8988T (cell line): ENCODE results near the gene SLC30A1.
"Not testable (repeated sequence)": the region's sequence is repeated elsewhere in the genome, so short reads cannot be mapped to it uniquely, and the experiment has no call there.

Experiments
- DNase-seq: peaks from one replicate; pipeline ENCODE4 v3.0.0; 2011

Gene SLC30A1

DNA sequence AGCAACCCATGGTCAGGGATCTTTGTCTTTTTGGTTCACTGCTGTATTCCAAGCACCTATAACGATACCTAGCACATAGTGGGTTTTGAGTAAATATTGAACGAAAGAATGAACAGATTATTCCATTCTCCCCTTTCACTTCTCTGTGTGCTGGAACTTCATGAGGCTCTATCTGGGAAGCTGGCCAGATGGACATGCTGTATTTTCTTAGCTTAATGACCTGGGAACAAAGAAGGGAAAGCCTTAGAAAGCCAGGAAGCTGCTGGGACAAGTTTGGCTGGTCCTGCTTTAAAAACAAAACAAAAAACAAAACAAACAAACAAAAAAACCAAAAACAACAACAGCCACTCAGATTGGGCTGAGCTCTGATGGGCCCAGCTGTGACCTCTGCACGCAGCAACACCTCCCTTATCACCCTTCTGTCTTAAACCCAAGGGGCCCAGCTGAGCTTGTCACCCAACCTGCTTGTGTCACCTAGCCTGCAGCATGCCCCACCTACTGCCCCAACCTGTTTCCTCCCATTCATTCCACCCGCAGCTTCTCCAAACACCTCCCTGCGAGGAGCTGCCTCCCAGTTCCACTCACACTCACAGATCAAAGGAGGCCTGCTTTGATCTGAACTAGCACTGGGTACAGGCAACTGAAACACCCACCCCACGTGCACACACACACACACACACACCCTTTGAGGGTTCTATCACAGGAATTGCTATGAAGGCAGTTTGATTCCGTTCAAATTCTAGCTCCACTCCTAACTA is 37.1 kb downstream of the SLC30A1 start:
- DNase-seq, result no peak

DNA sequence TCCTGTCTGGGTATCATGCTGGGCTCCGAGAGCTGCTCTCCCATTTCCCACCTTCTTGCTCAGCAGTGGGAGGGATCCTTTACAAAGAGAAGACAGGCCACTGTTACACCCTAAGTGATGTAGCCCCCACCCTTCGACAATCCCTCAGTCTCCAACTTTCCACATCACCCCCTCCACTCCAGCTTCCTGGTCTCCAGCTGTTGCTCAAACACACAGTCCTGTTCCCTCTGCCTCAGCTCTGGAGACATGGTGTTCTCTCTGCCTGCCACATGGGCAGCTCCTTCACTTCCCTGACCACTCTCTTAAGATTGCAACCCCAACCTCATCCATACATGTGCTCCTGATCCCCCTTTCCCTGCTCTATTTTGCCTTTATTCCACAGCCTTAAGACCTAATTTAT is 37.7 kb downstream of the SLC30A1 start:
- no peak for DNase-seq

- not testable (repeated sequence) for DNase-seq
Measured at GRCh38 chr1:211540824-211541223, 38.1 kb downstream of the SLC30A1 start.

DNA sequence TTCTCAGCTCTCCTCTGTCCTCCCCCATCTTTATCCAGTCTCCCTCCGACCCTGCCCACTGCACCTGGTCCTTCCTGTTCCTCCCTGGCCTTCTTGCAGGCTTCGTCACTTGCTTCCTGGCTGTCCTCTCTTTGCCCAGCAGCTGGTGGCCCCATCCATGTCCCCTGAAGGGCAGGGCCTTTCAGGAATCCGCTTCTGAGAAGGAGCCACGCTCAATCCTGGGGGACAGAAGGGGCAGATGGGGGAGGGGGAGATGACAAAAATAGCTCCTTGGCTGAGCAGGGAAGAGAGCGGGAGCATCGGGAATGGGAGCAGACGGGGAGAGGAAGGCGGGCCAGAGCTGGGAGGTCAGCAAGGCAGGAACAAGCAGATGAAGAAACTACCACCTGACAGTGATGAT is 40.7 kb downstream of the SLC30A1 start:
- DNase-seq, result no peak

DNA sequence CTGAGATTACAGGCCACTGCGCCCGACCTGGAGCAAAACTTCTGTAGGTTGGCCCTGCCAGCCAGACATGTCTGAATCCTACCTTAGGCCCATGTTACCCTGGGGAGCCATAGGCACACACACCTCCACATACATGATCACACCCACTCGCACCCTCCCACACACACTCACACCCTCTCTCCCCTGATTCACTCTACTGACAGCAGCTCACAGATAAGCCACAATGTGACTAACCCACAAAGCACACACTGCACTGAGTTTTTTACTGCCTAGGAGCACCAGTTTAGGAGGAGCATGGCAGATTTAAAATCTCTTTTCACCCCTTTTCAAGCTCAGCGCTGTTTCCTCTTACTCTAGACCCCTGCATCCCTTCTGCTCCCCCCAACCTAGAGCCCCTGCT is 41.7 kb downstream of the SLC30A1 start:
- DNase-seq, result no peak

DNA sequence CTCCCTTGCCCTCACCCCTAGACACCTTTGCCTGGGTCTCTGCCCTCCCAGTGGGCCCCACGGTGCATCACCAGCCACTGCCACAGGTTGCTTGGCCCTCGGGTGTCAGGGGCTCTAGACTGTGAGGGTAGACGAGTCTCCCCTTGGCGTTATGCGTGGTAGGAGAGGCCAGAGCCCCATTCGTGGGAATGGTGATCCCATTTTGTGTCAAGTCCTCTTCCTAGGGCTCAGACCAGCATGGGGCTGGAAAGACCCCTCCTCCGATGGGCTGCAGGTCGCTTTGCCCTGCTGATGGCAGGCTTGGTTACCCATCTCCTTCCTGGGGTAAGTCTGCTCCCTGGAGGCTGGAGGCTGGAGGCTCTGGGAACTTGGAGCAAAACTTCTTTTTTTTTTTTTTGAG is 42.4 kb downstream of the SLC30A1 start:
- DNase-seq, result no peak

- no peak for DNase-seq
Measured at GRCh38 chr1:211535346-211535745, 43.6 kb downstream of the SLC30A1 start.

DNA sequence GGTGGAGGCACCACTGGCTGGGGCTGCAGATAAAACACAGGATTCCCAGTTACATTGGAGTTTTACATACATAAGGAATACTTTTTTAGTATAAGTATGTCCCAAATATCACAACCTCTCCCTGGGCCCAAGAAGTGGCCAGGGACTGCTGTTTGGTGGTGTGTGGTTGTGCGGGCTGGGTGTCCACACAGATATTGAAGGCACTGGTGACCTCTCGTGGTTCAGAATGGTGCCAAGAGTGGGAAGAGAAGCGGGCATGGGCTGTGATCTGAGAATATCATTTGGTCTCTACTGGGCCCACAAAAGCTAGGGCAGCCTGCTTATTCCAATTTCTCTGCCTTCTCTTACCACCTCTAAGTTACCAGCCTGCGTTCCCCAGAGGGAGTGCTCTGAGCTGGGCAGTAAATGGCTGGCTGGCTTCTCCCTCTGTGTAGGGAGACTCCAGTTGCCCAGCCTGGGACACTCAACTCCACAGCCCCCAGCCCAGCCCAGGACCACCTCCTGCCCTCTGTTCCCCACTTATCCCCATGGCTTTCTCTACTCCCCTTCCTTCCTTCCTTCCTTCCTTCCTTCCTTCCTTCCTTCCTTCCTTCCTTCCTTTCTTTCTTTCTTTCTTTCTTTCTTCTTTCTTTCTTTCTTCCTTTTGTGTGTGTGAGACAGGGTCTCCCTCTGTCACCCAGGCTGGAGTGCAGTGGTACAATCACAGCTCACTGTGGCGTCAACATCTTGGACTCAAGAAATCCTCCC is 44.2 kb downstream of the SLC30A1 start:
- no peak for DNase-seq

DNA sequence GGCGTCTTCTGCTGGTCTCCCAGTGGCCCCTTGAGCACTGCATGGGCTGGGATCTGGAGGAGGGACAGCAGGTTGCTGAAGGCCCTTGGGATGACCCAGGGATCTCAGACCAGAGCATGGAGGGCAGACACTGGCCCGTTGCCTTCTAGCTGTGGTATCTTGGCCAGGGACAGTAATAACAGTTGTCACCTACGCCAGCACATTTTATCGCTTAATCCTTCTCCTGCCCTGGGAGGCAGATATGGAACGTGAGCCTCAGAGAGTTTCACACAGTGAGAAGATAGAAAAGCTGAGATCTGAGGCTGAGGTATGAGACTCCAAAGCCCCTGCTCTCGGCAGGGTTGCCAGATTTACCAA is 46.9 kb downstream of the SLC30A1 start:
- no peak for DNase-seq

GRCh38 chr1:211531194-211532087 is 47.5 kb downstream of the SLC30A1 start:
- DNase-seq, result no peak

DNA sequence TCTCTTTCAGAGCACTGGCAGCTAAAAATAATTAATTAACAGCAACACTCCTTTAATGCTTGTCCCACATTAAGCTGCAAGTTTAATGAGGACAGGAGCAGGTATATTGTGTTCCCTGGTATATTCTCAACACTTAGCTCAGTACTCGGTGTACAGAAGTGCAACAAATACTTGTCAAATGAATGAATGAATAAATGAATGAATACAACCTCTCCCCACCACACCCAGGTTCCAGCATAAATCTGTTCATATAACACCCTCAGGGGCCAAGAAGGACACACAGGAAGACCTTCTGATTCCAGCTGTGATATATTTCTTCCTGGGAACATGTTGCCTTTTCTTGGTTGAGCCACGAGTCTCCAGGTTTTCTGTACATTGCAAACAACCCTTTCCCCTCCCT is 48.9 kb downstream of the SLC30A1 start:
- DNase-seq, result no peak

DNA sequence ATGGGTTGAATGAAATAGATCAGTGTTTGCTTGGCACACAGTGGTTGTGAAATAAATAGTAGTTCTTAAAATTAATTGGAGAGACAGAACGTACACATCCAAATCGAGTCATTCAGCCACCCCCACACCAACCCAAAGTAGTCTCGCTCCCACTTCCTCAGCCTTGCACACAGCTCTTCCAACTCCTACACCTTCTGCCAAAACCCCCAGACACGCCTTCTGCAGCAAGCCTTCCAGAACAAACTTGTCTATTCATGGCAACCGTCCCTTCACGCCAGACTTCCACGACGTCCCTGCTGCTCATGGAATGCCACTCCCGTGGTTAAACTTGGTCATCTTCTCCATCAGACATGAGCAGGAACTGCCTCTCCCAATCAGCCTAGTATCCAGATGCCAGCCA is 49.5 kb downstream of the SLC30A1 start:
- no peak for DNase-seq

DNA sequence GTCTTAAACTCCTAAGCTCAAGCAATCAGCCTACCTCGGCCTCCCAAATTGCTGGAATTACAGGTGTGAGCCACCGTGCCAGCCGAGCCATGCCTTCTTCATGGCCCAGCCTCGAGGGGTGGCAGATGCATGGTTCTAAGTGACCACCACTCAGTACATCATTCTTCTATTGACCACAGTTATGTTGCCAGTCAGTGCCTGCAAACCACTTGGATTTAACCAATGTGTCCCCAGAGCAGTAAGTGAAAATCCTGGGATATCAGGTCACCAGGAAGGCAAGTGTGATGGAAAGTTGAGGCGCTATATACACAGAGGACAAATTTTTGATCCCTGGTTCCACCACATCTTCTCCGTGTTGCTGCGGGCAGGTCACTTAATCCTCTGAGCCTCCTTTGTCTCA is 50.0 kb downstream of the SLC30A1 start:
- no peak for DNase-seq

GRCh38 chr1:211527888-211528287 is 51.1 kb downstream of the SLC30A1 start:
- DNase-seq, result no peak

DNA sequence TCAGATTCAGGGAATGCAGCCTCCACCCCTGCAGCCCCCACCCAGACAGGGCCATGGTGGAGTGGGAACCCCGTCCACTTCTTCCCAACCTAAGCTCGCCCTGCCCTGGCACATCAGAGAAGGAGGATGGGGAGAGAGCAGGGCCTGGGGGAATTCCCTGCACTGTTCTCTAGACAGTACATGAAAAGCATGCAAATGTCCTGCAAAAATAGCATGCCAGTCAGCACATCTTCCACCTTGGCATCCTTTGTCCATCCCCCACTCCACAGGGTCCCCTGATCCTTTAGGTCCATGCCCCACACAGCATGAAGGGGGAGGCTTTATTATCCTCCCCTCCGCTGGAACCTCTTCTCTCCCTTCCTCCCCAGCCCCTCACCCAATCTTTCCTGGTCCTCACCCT is 52.0 kb downstream of the SLC30A1 start:
- DNase-seq, result no peak

DNA sequence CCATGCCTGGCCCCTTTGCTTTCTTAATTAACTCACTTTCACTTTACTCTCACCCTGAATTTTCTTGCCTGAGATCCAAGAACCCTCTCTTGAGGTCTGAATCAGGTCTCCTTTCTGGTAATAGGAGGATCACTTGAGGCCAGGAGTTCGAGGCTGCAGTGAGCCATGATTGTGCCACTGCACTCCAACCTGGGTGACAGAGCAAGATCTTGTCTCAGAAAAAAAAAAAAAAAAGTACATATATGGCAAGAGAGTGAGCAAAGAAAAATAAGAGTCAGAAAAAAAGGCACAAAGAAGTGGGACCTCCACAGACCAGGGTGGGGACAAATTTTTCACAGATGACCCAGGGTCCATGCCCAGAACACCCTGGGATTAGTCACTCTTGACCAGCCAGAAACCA is 52.9 kb downstream of the SLC30A1 start:
- no peak for DNase-seq

DNA sequence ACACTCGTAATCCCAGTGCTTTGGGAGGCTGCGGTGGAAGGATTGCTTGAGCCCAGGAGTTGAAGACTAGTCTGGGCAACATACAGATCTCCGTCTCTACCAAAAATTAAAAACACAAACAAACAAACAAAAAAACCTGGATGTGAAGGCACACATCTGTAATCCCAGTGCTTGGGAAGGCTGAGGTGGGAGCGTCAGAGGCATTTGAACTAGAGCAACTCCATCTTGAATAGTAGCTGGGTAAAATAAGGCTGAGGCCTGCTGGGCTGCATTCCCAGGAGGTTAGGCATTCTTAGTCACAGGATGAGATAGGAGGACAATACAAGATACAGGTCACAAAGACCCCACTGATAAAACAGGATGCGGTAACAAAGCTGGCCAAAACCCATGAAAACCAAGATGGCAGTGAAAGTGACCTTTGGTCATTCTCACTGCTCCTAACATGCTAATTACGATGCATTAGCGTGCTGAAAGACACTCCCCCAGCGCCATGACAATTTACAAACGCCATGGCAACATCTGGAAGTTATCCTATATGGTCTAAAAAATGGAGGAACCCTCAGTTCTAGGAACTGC is 53.8 kb downstream of the SLC30A1 start:
- DNase-seq, result no peak

DNA sequence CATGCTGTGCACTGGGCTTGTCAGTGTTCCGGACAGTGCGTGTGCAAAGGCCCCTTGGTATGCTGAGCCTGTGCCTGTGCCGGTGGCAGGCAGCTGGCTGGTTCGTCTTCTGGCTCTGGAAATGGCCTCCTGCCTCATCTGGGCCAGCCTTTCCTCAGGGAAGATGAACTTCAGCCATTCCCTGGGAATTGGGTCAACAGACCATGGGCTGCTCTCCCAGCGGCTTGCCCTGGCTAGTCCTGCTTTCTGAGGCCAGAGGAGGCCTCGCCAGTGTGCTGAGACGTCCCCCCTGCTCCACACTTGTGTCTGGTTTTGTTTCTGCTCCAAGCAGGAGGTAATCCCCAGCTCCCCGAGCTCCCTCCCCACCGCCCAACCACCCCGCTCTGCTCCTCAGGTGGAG is 54.4 kb downstream of the SLC30A1 start:
- DNase-seq, result no peak

GRCh38 chr1:211522804-211523203 is 56.2 kb downstream of the SLC30A1 start:
- no peak for DNase-seq
